Measurements from ENCODE around the gene APAF1. TPM values are rescaled to one million over a fixed set of nuclear protein-coding genes. Genes with fewer than 3 reads are reported as not detected.
A peak's percentile ranks its signal among the peaks of the same experiment; 100 is the strongest.

Gene APAF1
- total RNA-seq, 4 donors from 2014 or later: 10.5 to 25.4 (median 23.4) TPM

GRCh38 chr12:98697209-98697608 lies 52.1 kb downstream of the APAF1 start:
- in situ Hi-C loops (cut with MboI; ENCODE audit: low pct_ligation_motif_present in 1 of 4, low pct_unique_long_range_greater_than_20kb in 1 of 4, low sequenced_read_pairs in 3 of 4): no loop called here
- no peak for DNase-seq

DNA sequence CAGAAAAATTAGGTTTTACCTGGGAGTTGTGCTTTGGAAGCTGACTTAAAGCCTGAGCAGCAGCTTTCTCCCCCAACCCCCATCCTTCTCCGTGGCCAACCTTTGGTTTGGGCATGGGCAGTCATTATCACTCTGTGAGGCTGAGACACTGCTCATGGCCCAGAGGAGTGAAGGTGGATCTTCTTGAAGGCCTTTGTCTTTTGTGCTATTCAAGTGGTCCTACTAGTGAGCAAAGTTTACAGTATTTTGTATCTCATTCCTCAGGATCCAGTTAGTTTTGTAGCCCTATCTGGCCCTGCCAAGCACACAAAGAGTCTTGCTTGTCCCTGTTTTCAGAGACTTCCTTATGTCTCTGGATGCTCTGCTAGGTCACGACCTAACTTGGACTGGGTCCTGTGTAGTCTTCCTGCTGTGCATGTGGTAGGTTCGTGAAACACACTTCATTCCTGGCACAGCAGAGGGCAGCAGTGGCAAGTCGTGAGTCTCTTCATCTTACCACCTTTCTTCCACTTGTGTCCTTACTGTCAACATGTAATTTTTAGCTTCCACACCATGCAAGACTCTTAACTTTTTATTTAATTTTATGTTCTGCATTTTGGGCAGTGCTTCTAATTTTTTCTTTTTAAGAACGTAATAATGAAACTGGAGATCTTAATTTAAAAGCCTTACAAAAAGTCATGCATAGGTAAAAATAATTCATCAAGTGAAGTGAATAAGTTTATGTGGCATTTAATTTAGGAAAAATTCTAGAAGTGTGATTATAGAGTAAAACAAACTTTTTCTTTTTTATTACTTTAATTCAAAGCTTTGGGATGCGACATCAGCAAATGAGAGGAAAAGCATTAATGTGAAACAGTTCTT lies 53.7 kb downstream of the APAF1 start:
- TF ChIP-seq, protein P1, sequence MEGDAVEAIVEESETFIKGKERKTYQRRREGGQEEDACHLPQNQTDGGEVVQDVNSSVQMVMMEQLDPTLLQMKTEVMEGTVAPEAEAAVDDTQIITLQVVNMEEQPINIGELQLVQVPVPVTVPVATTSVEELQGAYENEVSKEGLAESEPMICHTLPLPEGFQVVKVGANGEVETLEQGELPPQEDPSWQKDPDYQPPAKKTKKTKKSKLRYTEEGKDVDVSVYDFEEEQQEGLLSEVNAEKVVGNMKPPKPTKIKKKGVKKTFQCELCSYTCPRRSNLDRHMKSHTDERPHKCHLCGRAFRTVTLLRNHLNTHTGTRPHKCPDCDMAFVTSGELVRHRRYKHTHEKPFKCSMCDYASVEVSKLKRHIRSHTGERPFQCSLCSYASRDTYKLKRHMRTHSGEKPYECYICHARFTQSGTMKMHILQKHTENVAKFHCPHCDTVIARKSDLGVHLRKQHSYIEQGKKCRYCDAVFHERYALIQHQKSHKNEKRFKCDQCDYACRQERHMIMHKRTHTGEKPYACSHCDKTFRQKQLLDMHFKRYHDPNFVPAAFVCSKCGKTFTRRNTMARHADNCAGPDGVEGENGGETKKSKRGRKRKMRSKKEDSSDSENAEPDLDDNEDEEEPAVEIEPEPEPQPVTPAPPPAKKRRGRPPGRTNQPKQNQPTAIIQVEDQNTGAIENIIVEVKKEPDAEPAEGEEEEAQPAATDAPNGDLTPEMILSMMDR (IDR thresholded peaks at IDR 0.05): peak in 4 of 5 experiments; percentile 30 to 49 (median 40)
- TF ChIP-seq POLR2A (IDR thresholded peaks at IDR 0.05): no peak

More at GRCh38 chr12:98697209-98697608, 52.1 kb downstream of the APAF1 start:
- H3K27me3 ChIP-seq: no peaks in the 10 kb centered on the region
- no peaks in the 10 kb centered on the region for H3K9me3 ChIP-seq
- peaks cover 0 to 10% (median 2%) of the 10 kb centered on the region in 4 donors for H3K4me1 ChIP-seq
- no peak overlapping the region for H3K27ac ChIP-seq
- no peak overlapping the region for H3K4me3 ChIP-seq
- intact Hi-C loops (cut with DNase I; ENCODE audit: low total_unique reads): no loop called here
- peaks cover 0 to 21% (median 5%) of the 10 kb centered on the region in 4 donors for H3K36me3 ChIP-seq
- 86 to 89% methylated on average over 2 of the region's 2 CpGs for WGBS, 2 donors (ENCODE audit: low coverage in 1 of 2)
- TF ChIP-seq, protein P1 (IDR thresholded peaks at IDR 0.05): no peak
- TF ChIP-seq EP300 (IDR thresholded peaks at IDR 0.05; ENCODE audit: low read depth) (no peak), POLR2A (IDR thresholded peaks at IDR 0.05) (no peak), POLR2AphosphoS5 (IDR thresholded peaks at IDR 0.05) (no peak)

DNA sequence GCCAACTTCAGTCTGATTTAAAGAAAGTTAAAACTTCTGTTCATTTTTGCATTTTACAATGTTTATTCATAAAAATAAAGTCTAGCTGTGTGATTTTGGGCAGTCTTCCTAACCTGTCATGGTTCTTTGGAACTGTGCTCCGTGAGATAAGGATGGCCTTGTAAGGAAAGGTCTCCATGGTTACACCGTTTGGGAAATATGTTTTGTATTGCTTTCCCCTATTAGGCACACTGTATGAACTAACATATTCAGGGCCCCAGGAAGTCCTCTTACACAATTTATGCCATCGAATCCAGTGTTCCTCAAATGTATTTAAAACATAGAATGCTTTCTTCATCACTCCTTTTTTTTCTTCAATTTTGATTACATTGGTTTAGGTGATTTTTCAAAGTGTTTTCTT lies 54.5 kb downstream of the APAF1 start:
- Histone ChIP-seq H3K36me3 (peaks cover 0 to 13% (median 3%) of the 10 kb centered on the region in 4 donors), H3K4me1 (peaks cover 0 to 10% (median 2%) of the 10 kb centered on the region in 4 donors), H3K9me3 (no peaks in the 10 kb centered on the region), H3K27ac (no peak overlapping the region), H3K4me3 (no peak overlapping the region), H3K27me3 (no peaks in the 10 kb centered on the region)
- no peak for DNase-seq
- TF ChIP-seq, protein P1 (IDR thresholded peaks at IDR 0.05): no peak
- TF ChIP-seq POLR2A (IDR thresholded peaks at IDR 0.05) (no peak), EP300 (IDR thresholded peaks at IDR 0.05; ENCODE audit: low read depth) (no peak), POLR2AphosphoS5 (IDR thresholded peaks at IDR 0.05) (no peak)
- 59 to 66% methylated on average over 3 of the region's 3 CpGs for WGBS, 2 donors (ENCODE audit: low coverage in 1 of 2)
- intact Hi-C loops (cut with DNase I; ENCODE audit: low total_unique reads): no loop called here
- in situ Hi-C loops (cut with MboI; ENCODE audit: low pct_ligation_motif_present in 1 of 4, low pct_unique_long_range_greater_than_20kb in 1 of 4, low sequenced_read_pairs in 3 of 4): no loop called here

More for the DNA sequence above, 53.7 kb downstream of the APAF1 start:
- Histone ChIP-seq H3K9me3 (no peaks in the 10 kb centered on the region), H3K27ac (no peak overlapping the region), H3K36me3 (peaks cover 0 to 19% (median 3%) of the 10 kb centered on the region in 4 donors), H3K4me3 (no peak overlapping the region), H3K4me1 (peaks cover 0 to 10% (median 2%) of the 10 kb centered on the region in 4 donors), H3K27me3 (no peaks in the 10 kb centered on the region)
- WGBS, 2 donors (ENCODE audit: low coverage in 1 of 2): 44% methylated on average over 4 to 6 of the region's 6 CpGs
- peak; percentile 34 for DNase-seq
- in situ Hi-C loops (cut with MboI; ENCODE audit: low pct_ligation_motif_present in 1 of 4, low pct_unique_long_range_greater_than_20kb in 1 of 4, low sequenced_read_pairs in 3 of 4) (no loop called here), intact Hi-C loops (cut with DNase I; ENCODE audit: low total_unique reads) (no loop called here)

DNA sequence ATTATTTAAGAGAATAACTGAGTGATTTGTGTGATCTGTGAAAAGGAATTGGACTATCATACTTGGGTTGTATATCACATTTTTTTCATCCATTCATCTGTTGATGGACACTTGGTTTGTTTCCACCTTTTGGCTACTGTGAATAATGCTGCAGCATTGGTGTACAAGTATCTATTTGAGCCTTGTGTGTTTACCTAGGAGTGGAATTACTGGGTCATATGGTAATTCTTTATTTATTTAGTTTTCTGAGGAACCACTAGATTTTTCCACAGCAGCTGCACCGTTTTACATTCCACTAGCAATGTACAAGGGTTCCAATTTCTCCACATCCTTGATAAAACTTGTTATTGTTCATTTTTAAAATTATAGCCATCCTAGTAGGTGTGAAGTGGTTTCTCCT lies 56.1 kb downstream of the APAF1 start:
- Histone ChIP-seq H3K36me3 (peaks cover 0 to 13% (median 3%) of the 10 kb centered on the region in 4 donors), H3K9me3 (no peaks in the 10 kb centered on the region), H3K4me3 (no peak overlapping the region), H3K27ac (no peak overlapping the region), H3K4me1 (peaks cover 0 to 10% (median 2%) of the 10 kb centered on the region in 4 donors), H3K27me3 (no peaks in the 10 kb centered on the region)
- TF ChIP-seq POLR2AphosphoS5 (IDR thresholded peaks at IDR 0.05): no peak
- no peak for TF ChIP-seq POLR2A (IDR thresholded peaks at IDR 0.05)
- no peak for TF ChIP-seq EP300 (IDR thresholded peaks at IDR 0.05; ENCODE audit: low read depth)
- TF ChIP-seq, protein P1 (IDR thresholded peaks at IDR 0.05): no peak
- no peak for DNase-seq
- WGBS, 2 donors (ENCODE audit: low coverage in 1 of 2): 23 to 33% methylated on average over 1 of the region's 1 CpG
- intact Hi-C loops (cut with DNase I; ENCODE audit: low total_unique reads) (no loop called here), in situ Hi-C loops (cut with MboI; ENCODE audit: low pct_ligation_motif_present in 1 of 4, low pct_unique_long_range_greater_than_20kb in 1 of 4, low sequenced_read_pairs in 3 of 4) (no loop called here)
